Fibroblast of pulmonary artery (primary cell): Measurements from ENCODE around the gene HMGB1.
"Not testable (repeated sequence)": the region's sequence is repeated elsewhere in the genome, so short reads cannot be mapped to it uniquely, and the experiment has no call there.

ENCODE experiments used
- DNase-seq: peaks from one replicate; pipeline ENCODE4 v3.0.0-alpha.2; 2010; ENCODE audit warnings: low read depth
- H3K4me3 ChIP-seq: replicated peaks from 2 replicates; pipeline ENCODE4 v1.5.1; 2011; ENCODE audit warnings: low read depth, mild to moderate bottlenecking, control low read depth, low read length, moderate library complexity
- TF ChIP-seq, protein P1 (sequence below): IDR thresholded peaks from 2 replicates; pipeline ENCODE4 v1.5.1; 2011; ENCODE audit warnings: mild to moderate bottlenecking, control low read depth, low read length, inconsistent platforms; ENCODE audit errors: missing control alignments

HMGB1 gene

DNA sequence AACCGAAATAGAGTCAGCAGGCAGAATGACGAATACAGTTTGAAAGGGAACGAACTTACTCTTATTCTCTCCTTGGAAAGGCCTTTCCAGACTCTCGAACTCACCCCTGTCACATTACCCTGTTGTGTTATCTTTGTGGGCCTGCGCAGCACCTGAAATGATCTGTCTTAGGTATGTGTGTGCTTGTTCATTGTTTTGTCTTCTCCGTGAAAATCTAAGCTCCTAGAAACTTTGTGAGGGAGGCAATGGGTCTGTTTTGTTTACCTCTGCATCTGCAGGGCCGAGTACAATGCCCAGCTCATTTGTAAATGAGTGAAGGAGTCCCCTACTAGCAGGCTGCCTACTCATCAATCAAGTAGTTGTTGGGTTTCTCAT, 19.6 kb downstream of the HMGB1 start:
- peak overlapping the region; percentile 29 for H3K4me3 ChIP-seq
- TF ChIP-seq, protein P1, sequence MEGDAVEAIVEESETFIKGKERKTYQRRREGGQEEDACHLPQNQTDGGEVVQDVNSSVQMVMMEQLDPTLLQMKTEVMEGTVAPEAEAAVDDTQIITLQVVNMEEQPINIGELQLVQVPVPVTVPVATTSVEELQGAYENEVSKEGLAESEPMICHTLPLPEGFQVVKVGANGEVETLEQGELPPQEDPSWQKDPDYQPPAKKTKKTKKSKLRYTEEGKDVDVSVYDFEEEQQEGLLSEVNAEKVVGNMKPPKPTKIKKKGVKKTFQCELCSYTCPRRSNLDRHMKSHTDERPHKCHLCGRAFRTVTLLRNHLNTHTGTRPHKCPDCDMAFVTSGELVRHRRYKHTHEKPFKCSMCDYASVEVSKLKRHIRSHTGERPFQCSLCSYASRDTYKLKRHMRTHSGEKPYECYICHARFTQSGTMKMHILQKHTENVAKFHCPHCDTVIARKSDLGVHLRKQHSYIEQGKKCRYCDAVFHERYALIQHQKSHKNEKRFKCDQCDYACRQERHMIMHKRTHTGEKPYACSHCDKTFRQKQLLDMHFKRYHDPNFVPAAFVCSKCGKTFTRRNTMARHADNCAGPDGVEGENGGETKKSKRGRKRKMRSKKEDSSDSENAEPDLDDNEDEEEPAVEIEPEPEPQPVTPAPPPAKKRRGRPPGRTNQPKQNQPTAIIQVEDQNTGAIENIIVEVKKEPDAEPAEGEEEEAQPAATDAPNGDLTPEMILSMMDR: no peak
- no peak for DNase-seq

DNA sequence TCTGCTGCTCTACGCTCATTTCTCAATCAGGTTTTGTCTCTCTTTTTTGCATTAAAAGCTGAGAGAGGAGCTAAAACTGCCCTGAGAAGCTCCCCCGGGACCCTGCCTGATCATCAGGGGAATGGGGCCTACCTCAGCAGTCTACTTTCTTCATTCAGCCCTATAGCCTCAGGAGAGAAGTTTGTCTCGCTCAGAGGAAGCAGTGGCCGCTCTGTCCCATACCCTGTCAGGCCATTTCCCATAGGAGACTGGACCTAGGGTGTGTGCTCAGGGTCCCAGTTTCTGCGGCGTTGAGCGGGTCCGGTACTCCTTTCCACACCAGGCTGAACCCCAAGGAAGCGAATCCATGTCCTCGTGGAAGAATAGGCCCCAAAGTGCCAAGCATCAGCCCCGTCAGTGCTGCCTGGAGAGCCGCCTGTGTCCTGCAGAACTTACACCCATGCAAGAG, 21.8 kb downstream of the HMGB1 start:
- no peak overlapping the region for H3K4me3 ChIP-seq
- no peak for DNase-seq
- TF ChIP-seq, protein P1: no peak

DNA sequence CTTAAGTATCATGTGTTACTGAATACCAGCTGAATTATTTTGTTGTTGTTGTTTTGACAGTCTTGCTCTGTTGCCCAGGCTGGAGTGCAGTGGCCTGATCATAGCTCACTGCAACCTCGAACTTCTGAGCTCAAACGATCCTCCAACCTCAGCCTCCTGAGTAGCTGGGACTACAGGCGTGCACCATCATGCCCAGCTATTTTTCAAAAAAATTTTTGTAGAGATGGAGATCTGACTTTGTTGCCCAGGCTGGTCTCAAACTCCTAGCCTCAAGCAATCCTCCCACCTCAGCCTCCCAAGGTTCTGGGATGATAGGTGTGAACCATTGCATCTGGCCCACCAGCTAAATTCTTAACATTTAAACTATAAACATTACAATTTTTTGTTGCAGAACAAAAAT, 22.2 kb downstream of the HMGB1 start:
- H3K4me3 ChIP-seq, DNase-seq: not testable (repeated sequence)

DNA sequence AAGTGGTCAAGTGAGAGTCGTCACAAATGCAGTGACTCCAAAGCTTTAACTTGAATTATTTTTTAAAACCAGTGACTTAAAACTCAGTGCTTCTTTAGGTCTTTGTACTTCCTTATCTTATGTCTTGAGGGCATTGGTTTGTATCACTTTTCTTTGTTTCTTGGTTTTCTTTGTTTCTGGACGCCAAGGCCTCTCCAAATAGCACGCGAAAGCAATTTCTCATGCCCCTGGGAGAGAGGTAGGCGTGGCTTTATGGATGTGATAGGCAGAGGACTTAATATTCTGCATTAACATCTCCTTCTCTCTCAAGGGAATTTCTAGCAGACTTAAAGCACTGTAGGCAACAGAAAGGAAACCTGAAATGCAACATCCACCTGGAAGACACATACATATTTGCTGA, 22.8 kb downstream of the HMGB1 start:
- no peak for DNase-seq
- H3K4me3 ChIP-seq: no peak overlapping the region
- TF ChIP-seq, protein P1: no peak

DNA sequence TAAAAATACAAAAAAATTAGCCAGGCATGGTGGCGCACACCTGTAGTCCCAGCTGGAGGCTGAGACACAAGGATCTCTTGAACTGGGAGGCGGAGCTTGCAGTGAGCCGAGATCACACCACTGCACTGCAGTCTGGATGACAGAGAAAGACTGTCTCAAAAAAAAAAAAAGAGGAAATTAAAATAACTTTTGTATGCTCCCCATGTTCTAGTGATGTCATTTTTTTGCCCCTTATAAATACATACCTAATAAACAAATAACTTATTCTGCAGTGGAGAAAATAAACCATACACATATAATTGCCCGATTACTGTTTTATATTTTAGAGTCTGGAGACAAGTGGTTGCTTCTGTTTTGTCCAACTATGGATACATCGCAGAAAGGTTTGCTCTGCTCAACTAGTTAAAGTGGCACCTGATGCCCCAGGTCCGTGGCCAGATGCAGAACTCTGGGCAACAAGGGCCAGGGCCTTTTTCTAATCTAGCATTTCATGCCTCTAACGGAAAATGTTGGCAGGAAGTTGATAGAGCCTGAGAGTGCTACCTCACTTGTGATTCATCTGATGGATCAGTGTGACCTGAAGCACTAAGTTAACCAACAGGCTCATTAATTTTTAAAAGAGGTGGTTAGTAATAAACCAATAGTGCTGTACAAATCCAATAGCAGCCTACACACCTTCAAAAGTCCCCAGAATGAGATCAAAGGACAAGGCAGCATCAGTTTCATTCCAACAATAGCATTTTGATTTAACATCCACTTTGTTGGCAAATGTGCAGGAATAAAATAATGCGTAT, 24.6 kb downstream of the HMGB1 start:
- no peak overlapping the region for H3K4me3 ChIP-seq
- no peak for DNase-seq
- TF ChIP-seq, protein P1: no peak

DNA sequence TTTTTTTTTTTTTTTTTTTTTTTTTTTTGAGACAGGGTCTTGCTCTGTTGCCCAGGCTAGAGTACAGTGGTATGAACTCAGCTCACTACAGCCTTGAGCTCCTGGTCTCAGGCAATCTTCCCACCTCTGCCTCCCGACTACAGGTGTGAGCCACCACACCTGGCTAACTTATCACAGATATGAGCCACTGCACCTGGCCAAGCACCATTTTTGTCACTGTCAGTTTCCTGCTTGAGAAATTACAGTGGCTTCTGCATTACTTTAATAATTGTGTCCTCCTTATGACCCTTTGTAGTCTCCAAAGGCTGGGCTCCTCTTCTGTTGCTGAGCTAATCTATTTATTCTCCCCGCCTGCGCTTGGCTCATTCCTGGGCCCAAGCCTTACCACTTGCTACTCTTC, 27.4 kb downstream of the HMGB1 start:
- TF ChIP-seq, protein P1: no peak
- no peak for DNase-seq

DNA sequence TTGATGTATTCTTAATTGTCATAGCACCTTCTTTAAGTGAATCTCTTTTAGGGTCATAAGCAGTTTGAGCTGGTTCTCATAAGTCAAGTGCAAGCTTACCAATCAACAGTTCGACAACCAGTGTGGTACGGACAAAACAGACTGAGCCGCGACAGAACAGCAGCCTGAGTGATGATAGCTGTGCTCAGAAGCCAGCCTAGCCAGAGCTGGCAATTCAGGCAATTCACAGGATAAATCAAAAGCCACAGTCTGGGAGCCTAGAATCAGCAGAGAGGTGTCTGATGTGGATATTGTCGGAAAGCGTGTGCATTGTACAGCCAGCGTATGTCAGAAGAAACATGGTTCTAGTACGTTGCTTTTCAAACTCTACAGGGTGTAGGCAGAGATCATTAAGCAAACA, 28.6 kb downstream of the HMGB1 start:
- TF ChIP-seq, protein P1: no peak
- no peak for DNase-seq
- no peak overlapping the region for H3K4me3 ChIP-seq

More for the DNA sequence above, 27.4 kb downstream of the HMGB1 start:
- no peak overlapping the region for H3K4me3 ChIP-seq
